Astrocyte of the spinal cord (primary cell): Measurements from ENCODE around the gene TAF1C.
"Not testable (repeated sequence)": the region's sequence is repeated elsewhere in the genome, so short reads cannot be mapped to it uniquely, and the experiment has no call there.

Experiments used
- DNase-seq: peaks from one replicate; pipeline ENCODE4 v3.0.0; 2011; ENCODE audit warnings: low read depth, low spot score
- H3K4me3 ChIP-seq: 2 replicates; pipeline ENCODE4 v1.5.1; 2011; ENCODE audit warnings: low read depth, mild to moderate bottlenecking, low read length, moderate library complexity
- CTCF ChIP-seq: IDR thresholded peaks from 2 replicates; pipeline ENCODE4 v1.5.1; 2012; ENCODE audit warnings: low read depth, mild to moderate bottlenecking, low read length, inconsistent platforms
- in situ Hi-C: cut with HindIII; loops from 2 replicates; pipeline ENCODE4 v1.10.0; 2017; ENCODE audit warnings: low sequenced_read_pairs

TAF1C gene

DNA sequence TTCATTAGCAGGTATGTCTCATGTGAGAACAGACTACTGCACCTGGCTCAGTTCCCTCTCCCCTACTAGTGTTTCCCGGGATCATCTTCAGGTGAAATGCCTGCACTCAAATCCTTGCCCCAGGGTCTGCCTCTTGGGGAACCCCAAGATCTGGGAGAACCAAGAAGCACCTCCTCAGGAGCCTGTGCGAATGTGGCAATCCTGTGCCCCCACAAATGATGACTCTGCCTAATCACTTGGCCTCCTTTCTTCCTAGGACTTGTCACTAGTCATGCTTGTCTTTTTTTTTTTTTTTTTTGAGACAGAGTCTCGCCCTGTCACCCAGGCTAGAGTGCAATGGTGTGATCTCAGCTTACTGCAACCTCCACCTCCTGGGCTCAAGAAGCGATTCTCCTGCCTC, 25.8 kb upstream of the TAF1C start:
- no peak for DNase-seq
- no peak for TF ChIP-seq CTCF
- in situ Hi-C loops, result no loop called here
- H3K4me3 ChIP-seq, result no peak overlapping the region

DNA sequence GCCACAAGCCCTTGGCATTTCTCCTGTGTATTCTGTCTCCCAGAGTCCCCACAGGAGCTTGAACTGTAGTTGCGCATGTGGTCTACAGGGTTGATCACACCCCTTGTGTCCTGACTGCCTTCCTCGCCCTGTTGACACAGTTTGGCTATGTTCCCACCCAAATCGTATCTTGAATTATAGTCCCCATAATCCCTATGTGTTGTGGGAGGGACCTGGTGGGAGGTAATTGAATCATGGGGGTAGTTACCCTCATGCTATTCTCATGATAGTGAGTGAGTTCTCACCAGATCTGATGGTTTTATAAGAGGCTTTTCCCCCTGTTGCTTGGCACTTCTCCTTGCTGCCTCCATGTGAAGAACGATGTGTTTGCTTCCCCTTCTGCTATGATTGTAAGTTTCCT, 25.3 kb upstream of the TAF1C start:
- no peak for DNase-seq
- no peak for TF ChIP-seq CTCF
- H3K4me3 ChIP-seq, result no peak overlapping the region
- in situ Hi-C loops, result no loop called here

- peak; percentile 5 for TF ChIP-seq CTCF
- in situ Hi-C loops, result no loop called here
- no peak for DNase-seq
- H3K4me3 ChIP-seq, result no peak overlapping the region
These were observed 23.1 kb upstream of the TAF1C start for GRCh38 chr16:84209989-84210388.

DNA sequence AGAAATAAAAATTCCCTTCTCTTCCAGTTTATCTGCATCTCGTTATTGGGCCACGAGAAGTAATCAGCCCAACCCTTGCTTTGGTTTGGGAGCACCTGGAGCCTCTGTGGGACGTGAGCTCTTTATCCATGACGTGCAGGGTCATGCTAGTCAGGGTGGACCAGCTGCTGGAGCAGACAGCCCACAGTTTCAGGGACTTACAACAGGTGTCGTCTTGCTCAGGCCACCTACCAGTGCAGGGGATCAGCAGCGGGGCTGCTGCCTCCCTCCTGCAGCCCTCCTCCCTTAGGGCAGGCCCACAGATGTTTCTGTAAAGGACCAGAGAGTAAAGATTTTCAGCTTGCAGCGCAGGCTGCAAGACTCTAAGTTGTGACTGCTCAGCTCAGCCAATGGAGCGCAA, 21.0 kb upstream of the TAF1C start:
- no peak for DNase-seq
- in situ Hi-C loops, result no loop called here
- no peak overlapping the region for H3K4me3 ChIP-seq
- no peak for TF ChIP-seq CTCF

- H3K4me3 ChIP-seq, result no peak overlapping the region
- DNase-seq, result no peak
- in situ Hi-C loops, result no loop called here
- no peak for TF ChIP-seq CTCF
These were observed 20.4 kb upstream of the TAF1C start for GRCh38 chr16:84207251-84207650.

GRCh38 chr16:84205976-84206691, 19.3 kb upstream of the TAF1C start:
- no peak for DNase-seq
- TF ChIP-seq CTCF, result no peak
- no peak overlapping the region for H3K4me3 ChIP-seq
- in situ Hi-C loops, result no loop called here

GRCh38 chr16:84205123-84205522, 18.3 kb upstream of the TAF1C start:
- in situ Hi-C loops, DNase-seq, H3K4me3 ChIP-seq: not testable (repeated sequence)

GRCh38 chr16:84204551-84204950, 17.7 kb upstream of the TAF1C start:
- DNase-seq, H3K4me3 ChIP-seq, in situ Hi-C loops: not testable (repeated sequence)
